HEK293 (cell line): ENCODE data around the gene IMMP2L.
A peak's percentile ranks its signal among the peaks of the same experiment; 100 is the strongest.

Experiments
- CTCF ChIA-PET: fragments of 350-600 bp; formaldehyde crosslinking; extraction: SDS; loops from one replicate; lab custom pipeline; 2021; ENCODE audit warnings: antibody characterized with exemption; lab: Yijun Ruan, JAX
- POLR2A ChIA-PET: fragments of 300-600 bp; formaldehyde crosslinking; extraction: SDS; loops from one replicate; lab custom pipeline; 2020; ENCODE audit warnings: antibody characterized with exemption, inconsistent platforms; lab: Yijun Ruan, JAX
- H3K27ac ChIP-seq: fragments of 200-500 bp; sonication (Bioruptor generic); 2 replicates; pipeline ENCODE4 v1.5.1; 2014; ENCODE audit warnings: low read depth, low read length, control low read depth, inconsistent platforms; ENCODE audit errors: extremely low read depth
- H3K36me3 ChIP-seq, 2 experiments: fragments of 200-500 bp in 1 of 2; sonication (Bioruptor generic) in 1 of 2; 1 replicate in 1 of 2; 2 replicates in 1 of 2; pipeline ENCODE4 v1.5.1; 2014 to 2017; ENCODE audit warnings: inconsistent platforms in 2 of 2, low read length in 2 of 2; ENCODE audit not compliant: control insufficient read depth in 2 of 2, insufficient read depth in 1 of 2
- H3K4me1 ChIP-seq: fragments of 200-500 bp; sonication (Bioruptor generic); 2 replicates; pipeline ENCODE4 v1.5.1; 2014; ENCODE audit warnings: mild to moderate bottlenecking, low read length, inconsistent platforms; ENCODE audit not compliant: control insufficient read depth, insufficient read depth
- H3K4me3 ChIP-seq: 2 replicates; pipeline ENCODE4 v1.5.1; 2011; ENCODE audit warnings: low read depth, mild to moderate bottlenecking, control low read depth, low read length, moderate library complexity
- H3K9me3 ChIP-seq: fragments of 200-500 bp; sonication (Bioruptor generic); 2 replicates; pipeline ENCODE4 v1.5.1; 2014; ENCODE audit warnings: low read depth, low read length, inconsistent platforms; ENCODE audit not compliant: control insufficient read depth, insufficient read depth
- BCL6B ChIP-seq: fragments of 450-650 bp; formaldehyde crosslinking; IDR thresholded peaks from 2 replicates; pipeline ENCODE4 v1.5.1; 2017; ENCODE audit warnings: missing biosample characterization, missing genetic modification characterization
- EGR2 ChIP-seq: fragments of 450-650 bp; formaldehyde crosslinking; IDR thresholded peaks from 2 replicates; pipeline ENCODE4 v1.5.1; 2016; ENCODE audit warnings: low read depth, missing biosample characterization, missing genetic modification characterization
- GLIS1 ChIP-seq: fragments of 450-650 bp; formaldehyde crosslinking; IDR thresholded peaks from 2 replicates; pipeline ENCODE4 v1.5.1; 2016; ENCODE audit warnings: missing biosample characterization, missing genetic modification characterization
- OSR2 ChIP-seq: fragments of 450-650 bp; formaldehyde crosslinking; IDR thresholded peaks from 2 replicates; pipeline ENCODE4 v1.5.1; 2016; ENCODE audit warnings: missing biosample characterization, missing genetic modification characterization
- PRDM2 ChIP-seq: fragments of 450-650 bp; formaldehyde crosslinking; IDR thresholded peaks from 2 replicates; pipeline ENCODE4 v1.5.1; 2016; ENCODE audit warnings: missing biosample characterization, missing genetic modification characterization, borderline replicate concordance
- ZBTB8A ChIP-seq: fragments of 450-650 bp; formaldehyde crosslinking; IDR thresholded peaks from 2 replicates; pipeline ENCODE4 v1.5.1; 2016; ENCODE audit warnings: missing biosample characterization, missing genetic modification characterization
- ZFP69B ChIP-seq: fragments of 450-650 bp; formaldehyde crosslinking; IDR thresholded peaks from 2 replicates; pipeline ENCODE4 v1.5.1; 2016; ENCODE audit warnings: missing biosample characterization, missing genetic modification characterization
- ZIC2 ChIP-seq: fragments of 450-650 bp; formaldehyde crosslinking; IDR thresholded peaks from 2 replicates; pipeline ENCODE4 v1.5.1; 2016; ENCODE audit warnings: missing biosample characterization, missing genetic modification characterization
- ZNF16 ChIP-seq: fragments of 450-650 bp; formaldehyde crosslinking; IDR thresholded peaks from 2 replicates; pipeline ENCODE4 v1.5.1; 2016; ENCODE audit warnings: low read depth, missing biosample characterization, missing genetic modification characterization
- ZNF175 ChIP-seq: fragments of 450-650 bp; formaldehyde crosslinking; IDR thresholded peaks from 2 replicates; pipeline ENCODE4 v1.5.1; 2016; ENCODE audit warnings: missing biosample characterization, missing genetic modification characterization
- ZNF335 ChIP-seq: fragments of 450-650 bp; formaldehyde crosslinking; conservative IDR thresholded peaks from 2 replicates; pipeline ENCODE4 v1.5.1; 2016; ENCODE audit warnings: missing biosample characterization, missing genetic modification characterization
- ZNF416 ChIP-seq: fragments of 450-650 bp; formaldehyde crosslinking; IDR thresholded peaks from 2 replicates; pipeline ENCODE4 v1.5.1; 2016; ENCODE audit warnings: missing biosample characterization, missing genetic modification characterization
- ZNF555 ChIP-seq: fragments of 450-650 bp; formaldehyde crosslinking; conservative IDR thresholded peaks from 2 replicates; pipeline ENCODE4 v1.5.1; 2017; ENCODE audit warnings: missing biosample characterization, mild to moderate bottlenecking, missing genetic modification characterization, inconsistent platforms
- ZNF621 ChIP-seq: fragments of 450-650 bp; formaldehyde crosslinking; IDR thresholded peaks from 2 replicates; pipeline ENCODE4 v1.5.1; 2017; ENCODE audit warnings: missing biosample characterization, missing genetic modification characterization
- ZNF645 ChIP-seq: fragments of 450-650 bp; formaldehyde crosslinking; IDR thresholded peaks from 2 replicates; pipeline ENCODE4; 2016; ENCODE audit warnings: missing biosample characterization, missing genetic modification characterization
- ZNF76 ChIP-seq: fragments of 450-650 bp; formaldehyde crosslinking; IDR thresholded peaks from 2 replicates; pipeline ENCODE4; 2016; ENCODE audit warnings: low read depth, missing biosample characterization, missing genetic modification characterization, borderline replicate concordance
- ZNF777 ChIP-seq: fragments of 450-650 bp; formaldehyde crosslinking; IDR thresholded peaks from 2 replicates; pipeline ENCODE4 v1.5.1; 2017; ENCODE audit warnings: missing biosample characterization, missing genetic modification characterization, borderline replicate concordance
- TF ChIP-seq, protein P1 (sequence below): fragments of 450-650 bp; formaldehyde crosslinking; IDR thresholded peaks from 2 replicates; pipeline ENCODE4 v1.5.1; 2016; ENCODE audit warnings: missing biosample characterization, missing genetic modification characterization
- TF ChIP-seq, protein P2 (sequence below): fragments of 450-650 bp; formaldehyde crosslinking; IDR thresholded peaks from 2 replicates; pipeline ENCODE4 v1.5.1; 2016; ENCODE audit warnings: missing biosample characterization, missing genetic modification characterization, borderline replicate concordance

Gene IMMP2L

DNA sequence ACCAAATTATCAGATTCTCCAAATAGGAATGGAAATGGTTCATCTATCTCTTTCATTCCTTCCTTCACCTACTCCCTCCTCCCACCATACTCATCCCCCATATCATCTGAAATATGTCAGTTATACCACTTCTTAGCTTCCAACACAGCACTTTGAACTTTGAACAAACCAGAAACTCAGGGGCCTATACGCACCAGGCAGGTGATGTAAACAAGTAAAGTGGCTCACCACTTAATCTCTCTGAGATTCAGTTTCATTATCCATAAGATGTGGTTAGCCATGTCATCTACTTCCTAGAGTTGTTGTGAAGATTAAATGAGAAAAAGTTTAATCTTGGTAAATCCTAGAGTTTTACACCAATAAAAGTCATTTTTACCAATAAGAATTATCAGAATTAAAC lies 537.3 kb downstream of the IMMP2L start:
- Histone ChIP-seq H3K4me3 (no peak overlapping the region), H3K36me3 (no peaks in the 10 kb centered on the region), H3K27ac (no peak overlapping the region), H3K9me3 (no peaks in the 10 kb centered on the region), H3K4me1 (peaks cover 6% of the 10 kb centered on the region)
- ChIA-PET POLR2A (no interaction called here), CTCF (no interaction called here)
- TF ChIP-seq, protein P1, sequence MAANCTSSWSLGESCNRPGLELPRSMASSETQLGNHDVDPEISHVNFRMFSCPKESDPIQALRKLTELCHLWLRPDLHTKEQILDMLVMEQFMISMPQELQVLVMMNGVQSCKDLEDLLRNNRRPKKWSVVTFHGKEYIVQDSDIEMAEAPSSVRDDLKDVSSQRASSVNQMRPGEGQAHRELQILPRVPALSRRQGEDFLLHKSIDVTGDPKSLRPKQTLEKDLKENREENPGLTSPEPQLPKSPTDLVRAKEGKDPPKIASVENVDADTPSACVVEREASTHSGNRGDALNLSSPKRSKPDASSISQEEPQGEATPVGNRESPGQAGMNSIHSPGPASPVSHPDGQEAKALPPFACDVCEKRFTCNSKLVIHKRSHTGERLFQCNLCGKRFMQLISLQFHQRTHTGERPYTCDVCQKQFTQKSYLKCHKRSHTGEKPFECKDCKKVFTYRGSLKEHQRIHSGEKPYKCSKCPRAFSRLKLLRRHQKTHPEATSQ: no peak
- TF ChIP-seq OSR2 (no peak), ZNF555 (tag by site-specific recombination) (no peak), ZNF645 (no peak), GLIS1 (tag by site-specific recombination) (no peak), ZNF16 (tag by site-specific recombination) (no peak), ZNF76 (no peak), ZNF335 (tag by site-specific recombination) (no peak), ZNF621 (tag by site-specific recombination) (no peak), ZNF416 (no peak), EGR2 (tag by site-specific recombination) (no peak)
- TF ChIP-seq, protein P2, sequence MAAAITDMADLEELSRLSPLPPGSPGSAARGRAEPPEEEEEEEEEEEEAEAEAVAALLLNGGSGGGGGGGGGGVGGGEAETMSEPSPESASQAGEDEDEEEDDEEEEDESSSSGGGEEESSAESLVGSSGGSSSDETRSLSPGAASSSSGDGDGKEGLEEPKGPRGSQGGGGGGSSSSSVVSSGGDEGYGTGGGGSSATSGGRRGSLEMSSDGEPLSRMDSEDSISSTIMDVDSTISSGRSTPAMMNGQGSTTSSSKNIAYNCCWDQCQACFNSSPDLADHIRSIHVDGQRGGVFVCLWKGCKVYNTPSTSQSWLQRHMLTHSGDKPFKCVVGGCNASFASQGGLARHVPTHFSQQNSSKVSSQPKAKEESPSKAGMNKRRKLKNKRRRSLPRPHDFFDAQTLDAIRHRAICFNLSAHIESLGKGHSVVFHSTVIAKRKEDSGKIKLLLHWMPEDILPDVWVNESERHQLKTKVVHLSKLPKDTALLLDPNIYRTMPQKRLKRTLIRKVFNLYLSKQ (tag by site-specific recombination): no peak

GRCh38 chr7:111018960-111019736 lies 543.1 kb downstream of the IMMP2L start:
- Histone ChIP-seq H3K4me3 (no peak overlapping the region), H3K27ac (no peak overlapping the region), H3K9me3 (no peaks in the 10 kb centered on the region), H3K4me1 (no peaks in the 10 kb centered on the region), H3K36me3 (no peaks in the 10 kb centered on the region)
- no peak for TF ChIP-seq ZNF175 (tag by site-specific recombination)
- peak; percentile 78 for TF ChIP-seq BCL6B (tag by site-specific recombination)
- ChIA-PET CTCF (no interaction called here), POLR2A (interaction anchor here (0.7 kb wide), 1 partner anchor 10 kb away, joined by 3 read pairs; no protein-coding TSS in a partner anchor)

- CTCF ChIA-PET: no interaction called here
- no peaks in the 10 kb centered on the region for H3K36me3 ChIP-seq
- TF ChIP-seq ZNF777 (tag by site-specific recombination) (no peak), ZNF645 (no peak), PRDM2 (tag by site-specific recombination) (no peak), ZFP69B (no peak), ZBTB8A (tag by site-specific recombination) (no peak), ZIC2 (tag by site-specific recombination) (no peak)
Observed at GRCh38 chr7:111018447-111018846, 543.8 kb downstream of the IMMP2L start.

More at GRCh38 chr7:111018447-111018846, 543.8 kb downstream of the IMMP2L start:
- POLR2A ChIA-PET: no interaction called here
- H3K4me3 ChIP-seq: no peak overlapping the region
- no peaks in the 10 kb centered on the region for H3K4me1 ChIP-seq
- H3K27ac ChIP-seq: no peak overlapping the region
- no peaks in the 10 kb centered on the region for H3K9me3 ChIP-seq
